Left cardiac atrium (tissue), 4 donors: ENCODE results near the gene LDLRAD3. TPM values are rescaled to one million over a fixed set of nuclear protein-coding genes. Genes with fewer than 3 reads are reported as not detected.

Source experiments
- ATAC-seq, 2 donors: fragments of 200-7000 bp; cut with Tn5 transposase; one replicate each; pipeline ENCODE4 v1.9.1; 2020; ENCODE audit warnings: mild to moderate bottlenecking in 2 of 2, moderate library complexity in 2 of 2
- DNase-seq: peaks from one replicate; pipeline ENCODE4 v3.0.0-alpha.2; 2020
- intact Hi-C, 2 donors: fragments of 100-400 bp; cut with DNase I; formaldehyde crosslinking; loops; one replicate each; pipeline versions ENCODE4 v1.14.1 to v1.15.1; 2022 to 2023
- total RNA-seq, 2 donors: library from RNA; stranded (reverse); fragmentation: NEBNext Ultra II Directional; extraction: Animal tissue kit (Norgen Biotek cat#: 25700); gene quantifications; one replicate each; pipeline ENCODE4 v1.2.1, GENCODE V29; 2021
- donor health status: DM: no; HTN: yes; CAD: no.
- donor health status: DM: no; HTN: yes; CAD: no; lungs with severe emphysema.
- donor health status: DM: yes; HTN: yes; CAD: no.
- donor health status: Dilated cardiomyopathy.

LDLRAD3 gene
- total RNA-seq, 2 donors from 2014 or later = 4.7 to 10.8 TPM

GRCh38 chr11:36079878-36080675, 136.2 kb downstream of the LDLRAD3 start:
- no peak for ATAC-seq
- DNase-seq = no peak
- intact Hi-C loops = no loop called here

GRCh38 chr11:36081274-36081945, 137.5 kb downstream of the LDLRAD3 start:
- no peak for ATAC-seq
- DNase-seq = no peak
- intact Hi-C loops = no loop called here

- no peak for ATAC-seq
- DNase-seq = no peak
- intact Hi-C loops = no loop called here
Measured at GRCh38 chr11:36086366-36086765, 142.5 kb downstream of the LDLRAD3 start.

GRCh38 chr11:36088266-36088972, 144.6 kb downstream of the LDLRAD3 start:
- DNase-seq (no peak), ATAC-seq (peak in 1 of 2 donors; percentile 44)
- intact Hi-C loops = no loop called here

GRCh38 chr11:36089920-36090319, 146.1 kb downstream of the LDLRAD3 start:
- DNase-seq (no peak), ATAC-seq (no peak)
- intact Hi-C loops = no loop called here

GRCh38 chr11:36090356-36091109, 146.7 kb downstream of the LDLRAD3 start:
- intact Hi-C loops = no loop called here
- DNase-seq (no peak), ATAC-seq (no peak)

GRCh38 chr11:36091256-36091811, 147.5 kb downstream of the LDLRAD3 start:
- ATAC-seq (peak in 1 of 2 donors; percentile 29), DNase-seq (no peak)
- intact Hi-C loops = no loop called here

GRCh38 chr11:36092314-36093030, 148.6 kb downstream of the LDLRAD3 start:
- ATAC-seq (no peak), DNase-seq (no peak)
- intact Hi-C loops = no loop called here

GRCh38 chr11:36093548-36093947, 149.7 kb downstream of the LDLRAD3 start:
- DNase-seq (no peak), ATAC-seq (no peak)
- intact Hi-C loops = no loop called here

- DNase-seq (no peak), ATAC-seq (no peak)
- intact Hi-C loops = no loop called here
Measured at GRCh38 chr11:36094164-36094563, 150.3 kb downstream of the LDLRAD3 start.

- no peak for ATAC-seq
- DNase-seq = no peak
- intact Hi-C loops = no loop called here
Measured at GRCh38 chr11:36095716-36096115, 151.9 kb downstream of the LDLRAD3 start.

GRCh38 chr11:36097219-36097650, 153.4 kb downstream of the LDLRAD3 start:
- ATAC-seq = no peak
- intact Hi-C loops = no loop called here

GRCh38 chr11:36098087-36098486, 154.2 kb downstream of the LDLRAD3 start:
- intact Hi-C loops = no loop called here
- DNase-seq = peak; percentile 64
- ATAC-seq = peak; percentile 44 to 82

More at GRCh38 chr11:36097219-36097650, 153.4 kb downstream of the LDLRAD3 start:
- no peak for DNase-seq

- no peak for ATAC-seq
- intact Hi-C loops = no loop called here
- DNase-seq = no peak
Measured at GRCh38 chr11:36098853-36099375, 155.1 kb downstream of the LDLRAD3 start.

- DNase-seq (no peak), ATAC-seq (no peak)
- intact Hi-C loops = no loop called here
Measured at GRCh38 chr11:36101466-36101865, 157.6 kb downstream of the LDLRAD3 start.

GRCh38 chr11:36102868-36103267, 159.0 kb downstream of the LDLRAD3 start:
- ATAC-seq (no peak), DNase-seq (no peak)
- intact Hi-C loops = no loop called here

- intact Hi-C loops = no loop called here
- DNase-seq (no peak), ATAC-seq (no peak)
Measured at GRCh38 chr11:36103933-36104530, 160.2 kb downstream of the LDLRAD3 start.

- intact Hi-C loops = no loop called here
Measured at GRCh38 chr11:36104660-36104992, 160.8 kb downstream of the LDLRAD3 start.

More at GRCh38 chr11:36104660-36104992, 160.8 kb downstream of the LDLRAD3 start:
- DNase-seq (no peak), ATAC-seq (peak; percentile 27 to 73)
